Measurements from ENCODE around the gene LSAMP.

The LSAMP gene

DNA sequence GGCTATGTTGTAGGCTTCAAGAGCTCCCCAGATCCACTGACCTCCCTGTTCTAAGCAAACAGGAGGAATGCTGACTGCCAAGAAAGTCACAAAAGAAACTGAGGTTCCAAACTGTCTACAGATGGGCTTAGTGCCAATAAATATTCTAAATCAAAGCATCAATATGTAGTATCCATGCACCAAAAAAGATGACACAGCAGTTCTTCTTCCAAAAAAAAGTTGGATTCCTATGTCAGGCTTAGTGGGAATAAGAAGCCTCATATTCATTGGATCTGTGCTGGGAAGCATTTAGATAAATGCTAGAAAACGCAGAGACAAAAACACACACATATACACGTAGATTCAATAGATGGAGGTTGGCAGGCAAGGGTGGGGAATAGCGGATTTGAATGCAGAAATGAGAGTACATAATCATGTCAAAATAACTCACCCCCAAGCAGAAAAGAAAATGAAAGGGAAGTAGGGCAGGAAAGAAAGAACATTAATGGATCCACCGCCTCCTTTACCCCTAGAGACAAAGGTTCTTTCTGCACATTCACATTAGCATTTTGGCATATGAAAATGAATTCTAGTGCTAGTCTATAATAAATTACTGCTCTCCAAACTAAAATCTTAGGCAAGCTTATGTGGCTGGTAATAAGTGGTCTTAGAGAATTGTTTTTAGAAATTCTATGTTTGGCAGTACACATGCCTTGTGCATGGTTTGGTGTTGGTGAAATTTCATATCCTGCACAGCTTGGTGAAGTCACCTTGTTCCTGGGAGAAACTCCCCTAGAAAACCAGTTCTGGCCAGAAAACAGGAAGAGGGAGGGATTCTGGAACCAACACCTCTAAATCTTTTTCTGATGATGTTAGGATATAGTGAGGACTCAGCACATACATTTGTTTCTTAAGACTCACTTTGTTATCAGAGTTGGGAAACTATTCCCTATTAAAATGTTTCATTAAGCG lies 283.4 kb downstream of the LSAMP start:
- DNase-seq, result no peak

- DNase-seq, result no peak
These were observed 284.7 kb downstream of the LSAMP start for GRCh38 chr3:116160594-116160993.

DNA sequence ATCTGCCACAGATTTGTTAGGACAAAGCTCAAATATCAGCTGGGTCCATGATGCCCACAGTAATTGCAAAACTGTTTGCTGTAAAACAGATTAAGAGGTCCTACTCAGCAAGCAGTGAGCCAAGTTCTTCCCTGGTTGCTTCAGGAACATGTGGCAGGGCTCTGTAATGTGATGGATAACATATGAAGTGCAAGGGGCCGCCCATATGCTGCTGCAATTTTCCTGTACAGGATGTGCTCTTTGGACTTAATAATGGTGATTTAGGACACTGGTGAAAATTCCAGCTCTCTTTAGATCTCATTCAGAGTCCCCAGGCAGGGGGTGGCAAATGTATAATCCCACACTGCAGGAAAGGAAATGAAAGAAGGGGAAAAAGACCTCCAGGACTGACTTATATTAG lies 289.4 kb downstream of the LSAMP start:
- DNase-seq, result no peak

DNA sequence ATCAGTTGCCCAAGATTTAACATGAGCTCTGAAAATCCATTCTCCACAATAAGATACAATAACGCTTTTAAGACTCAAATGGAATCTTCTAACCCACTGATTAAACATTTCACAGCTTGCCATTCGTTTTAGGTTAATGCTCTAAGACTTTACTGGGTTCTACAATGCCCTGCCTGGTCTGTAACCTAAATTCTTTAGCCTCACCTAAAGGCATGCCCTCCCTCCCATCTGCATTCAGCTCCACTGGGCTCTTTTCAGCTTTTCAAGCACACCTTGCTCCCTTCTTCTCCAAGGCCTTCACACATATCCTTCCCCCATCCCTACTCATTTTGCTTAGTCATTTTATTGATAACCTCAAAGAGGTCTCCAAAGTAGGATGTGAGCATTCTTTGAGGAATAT lies 290.9 kb downstream of the LSAMP start:
- DNase-seq, result no peak

GRCh38 chr3:116153174-116153573 lies 292.1 kb downstream of the LSAMP start:
- DNase-seq, result no peak

- no peak for DNase-seq
These were observed 294.6 kb downstream of the LSAMP start for GRCh38 chr3:116150655-116151167.

- no peak for DNase-seq
These were observed 296.1 kb downstream of the LSAMP start for GRCh38 chr3:116148881-116149851.

- DNase-seq, result no peak
These were observed 299.7 kb downstream of the LSAMP start for GRCh38 chr3:116145613-116146012.

- no peak for DNase-seq
These were observed 303.6 kb downstream of the LSAMP start for GRCh38 chr3:116141724-116142123.

GRCh38 chr3:116140100-116140689 lies 305.1 kb downstream of the LSAMP start:
- DNase-seq, result peak; percentile 57

GRCh38 chr3:116139641-116140040 lies 305.6 kb downstream of the LSAMP start:
- no peak for DNase-seq

- DNase-seq, result peak; percentile 51
These were observed 309.7 kb downstream of the LSAMP start for GRCh38 chr3:116135457-116136085.

DNA sequence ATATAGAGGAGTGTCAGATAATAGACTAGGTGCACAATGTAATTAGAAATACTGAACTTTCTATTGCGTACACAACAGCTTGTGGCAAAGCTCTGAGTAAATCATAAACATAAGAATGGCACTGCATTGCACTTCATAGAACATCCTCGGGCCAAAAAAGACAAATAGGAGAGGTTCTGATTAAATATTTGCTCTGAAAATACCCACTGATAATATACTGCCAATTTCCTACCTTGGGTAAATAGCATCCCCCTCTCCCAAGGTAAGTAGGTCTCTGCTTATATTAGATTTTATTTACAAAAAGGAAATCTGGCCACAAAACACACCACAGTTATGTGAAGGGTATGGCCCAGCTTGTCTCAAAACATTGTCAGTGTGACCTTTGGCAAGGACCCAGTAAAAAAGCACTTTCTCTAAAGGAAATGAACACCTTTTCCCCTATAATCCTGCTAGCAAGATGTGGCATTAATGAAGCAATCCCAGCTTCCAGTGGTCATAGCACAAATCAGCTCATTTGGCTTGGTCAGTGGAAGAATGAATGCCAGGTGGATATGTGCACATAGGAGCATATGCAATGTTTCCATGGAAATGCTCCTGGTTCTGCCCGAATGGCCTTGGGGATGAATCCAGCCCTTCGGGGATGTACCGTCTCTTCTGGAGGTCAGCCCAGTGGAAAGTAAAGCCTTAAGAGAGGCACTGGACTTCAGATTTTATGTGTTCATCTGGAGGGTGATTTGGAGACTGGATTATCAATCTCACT lies 315.9 kb downstream of the LSAMP start:
- no peak for DNase-seq

DNA sequence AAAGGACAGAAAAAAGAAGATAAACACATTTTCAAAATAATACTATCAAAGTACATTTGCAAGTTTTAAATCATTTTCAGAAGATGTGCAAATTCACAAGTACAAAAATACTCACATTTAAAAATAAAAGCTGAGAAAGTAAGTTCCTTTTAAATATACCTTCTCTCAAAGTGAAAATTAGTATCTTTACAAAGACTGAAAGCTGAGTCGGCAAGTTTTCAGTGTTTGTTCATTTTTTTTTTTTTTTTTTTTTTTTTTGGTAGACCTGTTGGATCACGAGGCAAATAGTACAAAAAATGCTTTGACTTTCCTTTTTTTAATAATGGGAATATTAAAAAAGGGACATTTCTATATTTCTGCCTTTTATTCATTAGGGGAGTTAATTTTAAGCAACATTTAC lies 317.8 kb downstream of the LSAMP start:
- no peak for DNase-seq

DNA sequence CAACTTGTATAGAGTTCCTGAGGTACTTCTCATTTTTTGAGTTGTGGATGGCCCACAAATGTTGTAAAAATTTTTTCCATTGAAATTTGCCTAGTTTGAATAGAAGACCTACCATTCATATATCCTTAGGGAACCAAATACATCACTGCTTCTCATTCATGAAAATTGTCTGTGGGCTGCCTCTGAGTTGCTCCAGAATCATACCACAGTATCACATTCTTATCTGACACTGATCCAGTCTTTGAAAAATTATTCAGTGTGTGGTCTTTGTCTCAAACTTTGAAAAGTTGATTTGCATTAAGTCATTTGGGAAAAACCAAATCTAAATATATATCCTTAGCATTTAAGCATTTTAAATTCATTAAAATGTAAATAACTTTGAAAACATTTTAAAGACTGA lies 321.1 kb downstream of the LSAMP start:
- DNase-seq, result no peak

- no peak for DNase-seq
These were observed 326.7 kb downstream of the LSAMP start for GRCh38 chr3:116118475-116119169.

- no peak for DNase-seq
These were observed 330.7 kb downstream of the LSAMP start for GRCh38 chr3:116114586-116114985.

GRCh38 chr3:116112696-116113095 lies 332.6 kb downstream of the LSAMP start:
- no peak for DNase-seq

GRCh38 chr3:116111765-116112164 lies 333.5 kb downstream of the LSAMP start:
- no peak for DNase-seq

DNA sequence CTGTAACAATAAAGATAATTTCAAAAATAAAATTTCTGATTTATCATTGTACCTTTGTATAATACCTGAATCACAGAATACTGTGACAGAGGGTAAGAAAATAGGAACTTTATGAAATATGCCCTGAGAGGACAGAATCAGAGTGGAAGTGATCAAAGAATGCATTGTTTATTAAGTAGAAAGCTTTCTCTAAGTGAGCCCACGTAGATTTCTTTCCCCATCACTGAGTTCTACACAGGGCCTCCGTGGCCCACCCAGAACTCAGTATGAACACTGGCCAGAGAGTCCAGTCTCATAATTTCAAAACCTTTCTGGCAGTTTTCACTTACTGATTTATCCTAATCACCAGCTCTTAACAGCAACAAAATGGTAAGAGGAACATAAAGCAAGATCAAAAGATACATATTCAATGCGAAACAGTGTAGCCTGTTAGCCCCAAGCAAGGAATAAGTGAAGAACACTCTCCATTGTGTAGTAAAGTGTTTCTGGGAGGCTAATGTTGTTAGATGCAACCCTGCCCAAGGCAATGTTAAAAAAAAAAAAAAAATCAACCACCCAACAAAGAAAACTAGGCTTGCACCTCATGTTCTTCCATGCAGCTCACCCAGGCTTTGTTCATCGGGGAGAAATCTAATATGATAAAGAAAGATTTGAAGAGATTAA lies 341.3 kb downstream of the LSAMP start:
- DNase-seq, result no peak
